ENCODE measurements around the gene DDX1. TPM values are rescaled to one million over a fixed set of nuclear protein-coding genes. Genes with fewer than 3 reads are reported as not detected.

Gene DDX1
- total and polyA plus RNA-seq, 9 of the 15 experiments (the other 6 are each of a cell fraction or from before 2014, with no cell fraction given) = 116 to 277 (median 232) TPM

GRCh38 chr2:15571729-15572128 lies 19.9 kb upstream of the DDX1 start (continued):
- TF ChIP-seq MGA (IDR thresholded peaks at IDR 0.05) (no peak), NCOR1 (IDR thresholded peaks at IDR 0.05) (no peak), CXXC5 (CRISPR knock-in tag; IDR thresholded peaks at IDR 0.05) (no peak), KDM4B (IDR thresholded peaks at IDR 0.05; ENCODE audit: borderline replicate concordance in 2 of 2, low read depth in 1 of 2) (no peak), ZNF253 (CRISPR knock-in tag; conservative IDR thresholded peaks at IDR 0.05) (no peak), NR1H2 (CRISPR knock-in tag; IDR thresholded peaks at IDR 0.05) (no peak), THRA (IDR thresholded peaks at IDR 0.05) (no peak), XRCC3 (IDR thresholded peaks at IDR 0.05) (no peak), RFX5 (IDR thresholded peaks at IDR 0.05; ENCODE audit: low read depth, low read length) (no peak), ZNF511 (CRISPR knock-in tag; IDR thresholded peaks at IDR 0.05) (no peak), KHSRP (IDR thresholded peaks at IDR 0.05) (no peak), CHD2 (IDR thresholded peaks at IDR 0.05; ENCODE audit: low read depth, low read length) (no peak)
- TF ChIP-seq, protein P1, sequence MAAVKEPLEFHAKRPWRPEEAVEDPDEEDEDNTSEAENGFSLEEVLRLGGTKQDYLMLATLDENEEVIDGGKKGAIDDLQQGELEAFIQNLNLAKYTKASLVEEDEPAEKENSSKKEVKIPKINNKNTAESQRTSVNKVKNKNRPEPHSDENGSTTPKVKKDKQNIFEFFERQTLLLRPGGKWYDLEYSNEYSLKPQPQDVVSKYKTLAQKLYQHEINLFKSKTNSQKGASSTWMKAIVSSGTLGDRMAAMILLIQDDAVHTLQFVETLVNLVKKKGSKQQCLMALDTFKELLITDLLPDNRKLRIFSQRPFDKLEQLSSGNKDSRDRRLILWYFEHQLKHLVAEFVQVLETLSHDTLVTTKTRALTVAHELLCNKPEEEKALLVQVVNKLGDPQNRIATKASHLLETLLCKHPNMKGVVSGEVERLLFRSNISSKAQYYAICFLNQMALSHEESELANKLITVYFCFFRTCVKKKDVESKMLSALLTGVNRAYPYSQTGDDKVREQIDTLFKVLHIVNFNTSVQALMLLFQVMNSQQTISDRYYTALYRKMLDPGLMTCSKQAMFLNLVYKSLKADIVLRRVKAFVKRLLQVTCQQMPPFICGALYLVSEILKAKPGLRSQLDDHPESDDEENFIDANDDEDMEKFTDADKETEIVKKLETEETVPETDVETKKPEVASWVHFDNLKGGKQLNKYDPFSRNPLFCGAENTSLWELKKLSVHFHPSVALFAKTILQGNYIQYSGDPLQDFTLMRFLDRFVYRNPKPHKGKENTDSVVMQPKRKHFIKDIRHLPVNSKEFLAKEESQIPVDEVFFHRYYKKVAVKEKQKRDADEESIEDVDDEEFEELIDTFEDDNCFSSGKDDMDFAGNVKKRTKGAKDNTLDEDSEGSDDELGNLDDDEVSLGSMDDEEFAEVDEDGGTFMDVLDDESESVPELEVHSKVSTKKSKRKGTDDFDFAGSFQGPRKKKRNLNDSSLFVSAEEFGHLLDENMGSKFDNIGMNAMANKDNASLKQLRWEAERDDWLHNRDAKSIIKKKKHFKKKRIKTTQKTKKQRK (IDR thresholded peaks at IDR 0.05; ENCODE audit: borderline replicate concordance, low read depth, low read length) = no peak

Data from K562 (cell line).